ENCODE results near the gene CEACAM20.
"Not testable (repeated sequence)": the region's sequence is repeated elsewhere in the genome, so short reads cannot be mapped to it uniquely, and the experiment has no call there.

Gene CEACAM20

DNA sequence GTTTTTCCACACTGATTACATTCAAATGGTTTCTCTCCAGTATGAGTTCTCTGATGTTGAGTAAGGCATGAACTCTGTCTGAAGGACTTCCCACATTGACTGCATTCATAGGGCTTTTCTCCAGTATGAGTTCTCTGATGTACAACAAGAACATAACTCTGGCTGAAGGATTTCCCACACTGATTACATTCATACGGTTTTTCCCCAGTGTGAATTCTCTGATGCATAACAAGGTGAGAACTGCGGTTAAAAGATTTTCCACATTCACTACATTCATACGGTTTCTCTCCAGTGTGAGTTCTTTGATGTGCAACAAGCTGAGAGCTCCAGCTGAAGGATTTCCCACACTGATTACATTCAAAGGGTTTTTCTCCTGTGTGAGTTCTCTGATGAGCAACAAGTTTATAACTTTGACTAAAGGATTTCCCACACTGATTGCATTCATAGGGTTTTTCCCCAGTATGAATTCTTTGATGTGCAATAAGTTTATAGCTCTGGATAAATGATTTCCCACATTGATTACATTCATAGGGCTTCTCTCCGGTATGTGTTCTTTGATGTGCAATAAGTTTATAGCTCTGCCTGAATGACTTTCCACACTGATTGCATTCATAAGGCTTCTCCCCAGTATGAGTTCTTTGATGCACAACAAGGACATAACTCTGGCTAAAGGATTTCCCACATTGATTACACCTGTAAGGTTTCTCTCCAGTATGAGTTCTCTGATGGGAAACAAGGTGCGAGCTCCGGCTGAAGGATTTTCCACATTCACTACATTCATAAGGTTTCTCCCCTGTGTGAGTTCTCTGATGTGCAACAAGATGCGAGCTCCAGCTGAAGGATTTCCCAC, 52.7 kb downstream of the CEACAM20 start:
- no peak for DNase-seq

DNA sequence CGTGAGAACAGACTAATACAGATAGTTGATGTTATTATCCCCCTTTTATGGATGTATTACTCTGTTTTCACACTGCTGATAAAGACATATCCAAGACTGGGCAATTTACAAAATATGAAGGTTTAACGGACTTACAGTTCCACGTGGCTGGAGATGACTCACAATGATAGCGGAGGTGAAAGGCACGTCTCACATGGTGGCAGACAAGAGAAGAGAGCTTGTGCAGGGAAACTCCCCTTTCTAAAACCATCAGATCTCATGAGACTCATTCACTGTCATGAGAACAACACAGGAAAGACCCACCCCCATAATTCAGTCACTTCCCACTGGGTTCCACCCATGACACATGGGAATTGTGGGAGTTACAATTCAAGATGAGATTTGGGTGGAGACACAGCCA, 60.7 kb downstream of the CEACAM20 start:
- DNase-seq, result not testable (repeated sequence)

GRCh38 chr19:44462600-44463286, 66.7 kb downstream of the CEACAM20 start:
- not testable (repeated sequence) for DNase-seq

Measured in activated gamma-delta T cell (primary cell).